ENCODE measurements around the gene STK16.

- TF ChIP-seq POLR2A (IDR thresholded peaks at IDR 0.05; ENCODE audit: low read depth, low read length) (no peak), MAFK (IDR thresholded peaks at IDR 0.05; ENCODE audit: low read depth, low read length) (no peak), CTCF (conservative IDR thresholded peaks at IDR 0.05; ENCODE audit: low read depth, low read length) (no peak), MAZ (IDR thresholded peaks at IDR 0.05; ENCODE audit: borderline replicate concordance, low read depth, low read length) (no peak), SMC3 (IDR thresholded peaks at IDR 0.05; ENCODE audit: low read depth, low read length) (no peak), USF2 (IDR thresholded peaks at IDR 0.05; ENCODE audit: low read depth, low read length) (no peak), RFX5 (IDR thresholded peaks at IDR 0.05; ENCODE audit: low read depth, low read length) (no peak), RCOR1 (IDR thresholded peaks at IDR 0.05; ENCODE audit: insufficient replicate concordance, low read length) (no peak), CEBPB (IDR thresholded peaks at IDR 0.05; ENCODE audit: low read depth, low read length) (no peak)
Measured at GRCh38 chr2:219213026-219213415, 32.3 kb upstream of the STK16 start.

Measured in IMR-90 (cell line).